Immature natural killer cell (primary cell): Measurements from ENCODE around the gene GABRP. TPM values are rescaled to one million over a fixed set of nuclear protein-coding genes. Genes with fewer than 3 reads are reported as not detected.

Experiments
- DNase-seq, 3 donors: peaks; one replicate each; pipeline ENCODE4 v3.0.0; 2022; ENCODE audit warnings: mixed read lengths in 1 of 3
- H3K27ac Mint-ChIP-seq, 6 donors: one replicate each; pipeline ENCODE4 v1.8.0; 2020; ENCODE audit warnings: mixed read lengths in 6 of 6, mild to moderate bottlenecking in 5 of 6, inconsistent platforms in 4 of 6, moderate library complexity in 3 of 6
- H3K27me3 Mint-ChIP-seq, 3 donors: one replicate each; pipeline ENCODE4 v1.8.0; 2020 to 2021; ENCODE audit warnings: low read depth in 3 of 3, mild to moderate bottlenecking in 3 of 3, mixed read lengths in 3 of 3, moderate library complexity in 3 of 3, inconsistent platforms in 1 of 3
- H3K36me3 Mint-ChIP-seq, 3 donors: one replicate each; pipeline ENCODE4 v1.8.0; 2020; ENCODE audit warnings: mixed read lengths in 3 of 3, inconsistent platforms in 2 of 3, mild to moderate bottlenecking in 2 of 3
- H3K4me1 Mint-ChIP-seq, 2 donors: one replicate each; pipeline ENCODE4 v1.8.0; 2020; ENCODE audit warnings: inconsistent platforms in 2 of 2, mild to moderate bottlenecking in 2 of 2, mixed read lengths in 2 of 2, moderate library complexity in 1 of 2
- H3K4me3 Mint-ChIP-seq, 5 donors: one replicate each; pipeline ENCODE4 v1.8.0; 2020; ENCODE audit warnings: mild to moderate bottlenecking in 5 of 5, mixed read lengths in 5 of 5, inconsistent platforms in 3 of 5, moderate library complexity in 3 of 5
- H3K9me3 Mint-ChIP-seq, 6 donors: one replicate each; pipeline ENCODE4 v1.8.0; 2020; ENCODE audit warnings: mild to moderate bottlenecking in 6 of 6, mixed read lengths in 6 of 6, inconsistent platforms in 4 of 6, moderate library complexity in 3 of 6
- polyA plus RNA-seq, 3 donors: library from polyadenylated mRNA; unstranded; fragments of 300-500 nt; fragmentation: Illumina TruSeq; gene quantifications; one replicate each; pipeline ENCODE4 v1.2.3, GENCODE V29; 2021

GABRP gene
- polyA plus RNA-seq, 3 donors from 2014 or later: not detected

- peaks cover 0 to 10% (median 0%) of the 10 kb centered on the region in 3 donors for H3K27me3 Mint-ChIP-seq
- H3K36me3 Mint-ChIP-seq: no peaks in the 10 kb centered on the region
- H3K4me3 Mint-ChIP-seq: no peak overlapping the region
- H3K9me3 Mint-ChIP-seq: no peaks in the 10 kb centered on the region
- no peak overlapping the region for H3K27ac Mint-ChIP-seq
- no peak for DNase-seq
- no peaks in the 10 kb centered on the region for H3K4me1 Mint-ChIP-seq
These were observed 60.3 kb downstream of the GABRP start for GRCh38 chr5:170843870-170844269.

GRCh38 chr5:170844651-170845050 lies 61.1 kb downstream of the GABRP start:
- H3K9me3 Mint-ChIP-seq: no peaks in the 10 kb centered on the region
- no peaks in the 10 kb centered on the region for H3K4me1 Mint-ChIP-seq
- no peak overlapping the region for H3K4me3 Mint-ChIP-seq
- H3K27ac Mint-ChIP-seq: no peak overlapping the region
- no peak for DNase-seq
- H3K36me3 Mint-ChIP-seq: no peaks in the 10 kb centered on the region
- H3K27me3 Mint-ChIP-seq: peaks cover 0 to 10% (median 0%) of the 10 kb centered on the region in 3 donors

- Mint-ChIP-seq H3K4me3 (no peak overlapping the region), H3K27me3 (peaks cover 0 to 11% (median 0%) of the 10 kb centered on the region in 3 donors), H3K9me3 (no peaks in the 10 kb centered on the region), H3K4me1 (no peaks in the 10 kb centered on the region), H3K27ac (no peak overlapping the region), H3K36me3 (no peaks in the 10 kb centered on the region)
- no peak for DNase-seq
These were observed 62.9 kb downstream of the GABRP start for GRCh38 chr5:170846416-170846815.

GRCh38 chr5:170846846-170847245 lies 63.3 kb downstream of the GABRP start:
- H3K4me3 Mint-ChIP-seq: no peak overlapping the region
- no peaks in the 10 kb centered on the region for H3K4me1 Mint-ChIP-seq
- H3K27me3 Mint-ChIP-seq: peaks cover 0 to 13% (median 0%) of the 10 kb centered on the region in 3 donors
- DNase-seq: no peak
- H3K36me3 Mint-ChIP-seq: no peaks in the 10 kb centered on the region
- no peaks in the 10 kb centered on the region for H3K9me3 Mint-ChIP-seq
- no peak overlapping the region for H3K27ac Mint-ChIP-seq

- Mint-ChIP-seq H3K9me3 (no peaks in the 10 kb centered on the region), H3K36me3 (no peaks in the 10 kb centered on the region), H3K27me3 (peaks cover 0 to 15% (median 2%) of the 10 kb centered on the region in 3 donors), H3K4me3 (no peak overlapping the region), H3K27ac (no peak overlapping the region), H3K4me1 (no peaks in the 10 kb centered on the region)
- DNase-seq: no peak
These were observed 64.5 kb downstream of the GABRP start for GRCh38 chr5:170848033-170848432.

GRCh38 chr5:170849374-170849773 lies 65.8 kb downstream of the GABRP start:
- H3K36me3 Mint-ChIP-seq: no peaks in the 10 kb centered on the region
- no peak overlapping the region for H3K27ac Mint-ChIP-seq
- no peak for DNase-seq
- H3K4me3 Mint-ChIP-seq: no peak overlapping the region
- H3K4me1 Mint-ChIP-seq: no peaks in the 10 kb centered on the region
- peaks cover 0 to 10% (median 3%) of the 10 kb centered on the region in 3 donors for H3K27me3 Mint-ChIP-seq
- no peaks in the 10 kb centered on the region for H3K9me3 Mint-ChIP-seq

GRCh38 chr5:170854566-170854965 lies 71.0 kb downstream of the GABRP start:
- H3K36me3 Mint-ChIP-seq: no peaks in the 10 kb centered on the region
- no peak overlapping the region for H3K4me3 Mint-ChIP-seq
- H3K27ac Mint-ChIP-seq: no peak overlapping the region
- H3K9me3 Mint-ChIP-seq: peaks cover 0 to 10% (median 2%) of the 10 kb centered on the region in 6 donors
- peaks cover 0 to 5% (median 3%) of the 10 kb centered on the region in 3 donors for H3K27me3 Mint-ChIP-seq
- no peak for DNase-seq
- H3K4me1 Mint-ChIP-seq: no peaks in the 10 kb centered on the region

- H3K9me3 Mint-ChIP-seq: peaks cover 12 to 24% (median 16%) of the 10 kb centered on the region in 6 donors
- H3K27ac Mint-ChIP-seq: no peak overlapping the region
- H3K27me3 Mint-ChIP-seq: peaks cover 0 to 5% (median 5%) of the 10 kb centered on the region in 3 donors
- no peak for DNase-seq
- peaks cover 9 to 11% of the 10 kb centered on the region in 2 donors for H3K4me1 Mint-ChIP-seq
- H3K4me3 Mint-ChIP-seq: no peak overlapping the region
- peaks cover 4 to 11% (median 11%) of the 10 kb centered on the region in 3 donors for H3K36me3 Mint-ChIP-seq
These were observed 73.5 kb downstream of the GABRP start for GRCh38 chr5:170857066-170857465.

GRCh38 chr5:170860415-170860814 lies 76.9 kb downstream of the GABRP start:
- peak overlapping the region; percentile 77 to 92 (median 81) for H3K4me3 Mint-ChIP-seq
- H3K27ac Mint-ChIP-seq: peak overlapping the region in 1 of 6 donors; percentile 25
- peaks cover 4 to 14% (median 11%) of the 10 kb centered on the region in 3 donors for H3K36me3 Mint-ChIP-seq
- H3K4me1 Mint-ChIP-seq: peaks cover 19 to 27% of the 10 kb centered on the region in 2 donors
- DNase-seq: no peak
- H3K9me3 Mint-ChIP-seq: peaks cover 12 to 24% (median 18%) of the 10 kb centered on the region in 6 donors
- peaks cover 0 to 7% (median 7%) of the 10 kb centered on the region in 3 donors for H3K27me3 Mint-ChIP-seq

- peak overlapping the region; percentile 77 to 92 (median 81) for H3K4me3 Mint-ChIP-seq
- peaks cover 12 to 24% (median 18%) of the 10 kb centered on the region in 6 donors for H3K9me3 Mint-ChIP-seq
- H3K36me3 Mint-ChIP-seq: peaks cover 4 to 14% (median 11%) of the 10 kb centered on the region in 3 donors
- H3K27ac Mint-ChIP-seq: peak overlapping the region in 4 of 6 donors; percentile 36 to 84 (median 44)
- peaks cover 19 to 27% of the 10 kb centered on the region in 2 donors for H3K4me1 Mint-ChIP-seq
- DNase-seq: peak in 2 of 3 donors; percentile 2
- peaks cover 0 to 7% (median 7%) of the 10 kb centered on the region in 3 donors for H3K27me3 Mint-ChIP-seq
These were observed 77.5 kb downstream of the GABRP start for GRCh38 chr5:170860818-170861666.

GRCh38 chr5:170861667-170861916 lies 78.1 kb downstream of the GABRP start:
- H3K27ac Mint-ChIP-seq: peak overlapping the region in 3 of 6 donors; percentile 36 to 84 (median 51)
- H3K4me3 Mint-ChIP-seq: peak overlapping the region; percentile 77 to 92 (median 81)
- peaks cover 0 to 7% (median 7%) of the 10 kb centered on the region in 3 donors for H3K27me3 Mint-ChIP-seq
- peaks cover 4 to 14% (median 11%) of the 10 kb centered on the region in 3 donors for H3K36me3 Mint-ChIP-seq
- H3K9me3 Mint-ChIP-seq: peaks cover 12 to 24% (median 18%) of the 10 kb centered on the region in 6 donors
- DNase-seq: no peak
- peaks cover 19 to 27% of the 10 kb centered on the region in 2 donors for H3K4me1 Mint-ChIP-seq

- peak; percentile 62 to 74 (median 67) for DNase-seq
- H3K36me3 Mint-ChIP-seq: peaks cover 4 to 14% (median 11%) of the 10 kb centered on the region in 3 donors
- peaks cover 19 to 27% of the 10 kb centered on the region in 2 donors for H3K4me1 Mint-ChIP-seq
- peak within 1 kb of the TSS; percentile 77 to 92 (median 84) for H3K4me3 Mint-ChIP-seq
- H3K9me3 Mint-ChIP-seq: peaks cover 12 to 24% (median 18%) of the 10 kb centered on the region in 6 donors
- H3K27ac Mint-ChIP-seq: peak within 1 kb of the TSS in 4 of 6 donors; percentile 36 to 84 (median 44)
- peaks cover 0 to 7% (median 7%) of the 10 kb centered on the region in 3 donors for H3K27me3 Mint-ChIP-seq
These were observed 78.6 kb downstream of the GABRP start, which contains the start of gene RANBP17 for GRCh38 chr5:170861917-170862766. Gene RANBP17 (plus strand): TSS chr5:170862018.

- DNase-seq: no peak
- Mint-ChIP-seq H3K4me3 (peak overlapping the region in 4 of 5 donors; percentile 0 to 85 (median 57)), H3K36me3 (peaks cover 4 to 14% (median 11%) of the 10 kb centered on the region in 3 donors), H3K27me3 (peaks cover 0 to 7% (median 7%) of the 10 kb centered on the region in 3 donors), H3K4me1 (peaks cover 19 to 27% of the 10 kb centered on the region in 2 donors), H3K27ac (no peak overlapping the region), H3K9me3 (peaks cover 12 to 23% (median 18%) of the 10 kb centered on the region in 6 donors)
These were observed 80.1 kb downstream of the GABRP start for GRCh38 chr5:170863646-170864045.
